GM18526 (cell line): ENCODE data around the gene ZNF438.

ENCODE experiments used
- POLR2A ChIP-seq: IDR thresholded peaks from 3 replicates; pipeline ENCODE4 v1.6.1; 2011; ENCODE audit not compliant: insufficient read length; ENCODE audit errors: extremely low read depth

Gene ZNF438

DNA sequence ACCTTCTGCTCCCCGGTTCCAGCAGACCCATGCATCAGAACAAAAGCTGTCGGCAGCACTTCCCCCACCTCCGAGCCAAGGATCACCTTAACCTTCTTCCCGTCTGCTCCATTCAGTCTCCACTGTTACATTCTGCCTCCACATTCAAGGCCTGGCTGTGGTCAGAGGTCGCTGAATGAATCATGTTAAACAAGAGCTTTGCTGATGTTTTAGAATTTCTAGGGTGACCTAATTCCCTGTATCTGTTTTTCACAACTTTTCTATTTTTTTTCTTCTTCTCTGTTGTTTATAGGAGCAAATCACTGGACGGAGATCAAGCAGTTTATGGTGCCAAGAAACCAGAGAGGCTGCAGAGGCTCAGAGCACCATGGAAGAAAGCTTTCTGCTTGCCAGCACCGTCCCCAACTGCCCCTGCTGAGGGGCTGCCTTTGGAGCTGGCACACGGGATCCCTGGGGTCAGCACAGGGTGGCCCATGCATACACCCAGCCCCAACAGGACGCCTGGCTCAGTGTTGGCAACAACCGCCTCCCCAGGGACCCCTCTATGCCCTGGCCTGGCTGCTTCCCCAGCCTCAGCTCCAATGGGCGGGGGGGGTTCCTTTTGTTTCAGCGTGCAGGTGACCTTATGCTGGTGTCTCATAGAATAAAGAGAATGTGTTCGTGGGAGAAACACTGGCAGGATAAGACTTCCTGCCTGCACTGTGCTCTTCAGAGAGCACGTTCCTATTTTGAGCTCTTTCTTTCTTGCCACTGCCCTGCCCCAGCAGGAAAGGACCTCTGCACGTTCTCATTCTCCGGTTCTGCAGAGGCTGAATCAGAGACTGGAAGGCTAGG is 219.4 kb downstream of the ZNF438 start:
- TF ChIP-seq POLR2A, result no peak

DNA sequence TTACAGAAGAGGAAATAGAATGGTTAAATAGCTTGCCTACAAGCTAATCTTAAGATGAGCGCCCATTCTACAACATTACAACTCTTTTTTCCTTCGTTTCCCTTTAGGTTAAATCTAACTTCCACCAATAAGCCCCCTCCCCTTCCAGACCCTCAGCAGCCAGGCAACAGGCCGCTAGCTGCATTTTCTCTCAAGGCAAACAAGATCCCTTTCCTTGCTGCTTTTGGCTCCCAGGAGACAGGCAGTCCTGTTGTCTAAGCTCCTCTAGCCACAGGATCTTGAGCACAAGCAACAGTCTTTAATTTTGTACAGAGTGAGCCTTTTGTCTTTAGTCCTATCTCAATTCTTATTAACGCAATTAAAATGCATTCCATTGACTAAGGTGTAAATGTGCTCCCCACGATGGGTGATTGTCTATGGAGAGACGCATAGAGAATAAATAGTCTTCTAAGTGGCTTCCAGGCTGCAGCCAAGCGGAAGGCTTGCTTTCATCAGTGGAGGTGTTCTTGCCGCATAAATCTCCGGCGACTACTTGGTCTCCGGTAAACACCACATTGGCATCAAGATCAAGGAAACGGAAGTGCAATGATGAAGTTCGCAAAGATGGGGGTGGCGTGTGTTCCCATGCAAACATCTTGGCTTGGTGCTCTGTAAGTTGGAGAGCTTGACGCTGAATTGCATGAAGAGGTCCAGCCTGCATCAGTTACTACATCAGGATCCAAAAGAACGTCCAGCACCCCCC is 220.2 kb downstream of the ZNF438 start:
- TF ChIP-seq POLR2A, result no peak

- TF ChIP-seq POLR2A, result no peak
Observed at GRCh38 chr10:30810416-30810815, 221.2 kb downstream of the ZNF438 start.

- no peak for TF ChIP-seq POLR2A
Observed at GRCh38 chr10:30806850-30807249, 224.8 kb downstream of the ZNF438 start.

DNA sequence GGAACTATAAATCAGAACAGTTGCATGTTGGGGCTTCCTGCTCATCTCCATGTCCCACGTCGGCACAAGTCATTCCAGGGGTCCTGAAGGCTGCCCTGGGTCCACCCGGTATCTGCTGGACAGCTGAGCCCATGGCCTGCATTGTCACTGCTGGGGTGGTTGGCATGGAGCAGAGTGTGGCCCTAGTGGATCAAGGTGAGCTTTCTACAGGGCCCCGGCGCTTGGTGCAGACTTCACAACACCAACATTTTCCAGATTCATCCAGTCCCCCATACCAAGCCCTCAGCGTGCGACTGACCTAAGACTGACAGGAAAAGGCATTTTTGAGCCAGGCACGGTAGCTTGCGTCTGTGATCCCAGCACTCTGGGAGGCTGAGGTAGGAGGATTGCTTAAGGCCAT is 226.6 kb downstream of the ZNF438 start:
- TF ChIP-seq POLR2A, result no peak

GRCh38 chr10:30804478-30805055 is 227.1 kb downstream of the ZNF438 start:
- no peak for TF ChIP-seq POLR2A

DNA sequence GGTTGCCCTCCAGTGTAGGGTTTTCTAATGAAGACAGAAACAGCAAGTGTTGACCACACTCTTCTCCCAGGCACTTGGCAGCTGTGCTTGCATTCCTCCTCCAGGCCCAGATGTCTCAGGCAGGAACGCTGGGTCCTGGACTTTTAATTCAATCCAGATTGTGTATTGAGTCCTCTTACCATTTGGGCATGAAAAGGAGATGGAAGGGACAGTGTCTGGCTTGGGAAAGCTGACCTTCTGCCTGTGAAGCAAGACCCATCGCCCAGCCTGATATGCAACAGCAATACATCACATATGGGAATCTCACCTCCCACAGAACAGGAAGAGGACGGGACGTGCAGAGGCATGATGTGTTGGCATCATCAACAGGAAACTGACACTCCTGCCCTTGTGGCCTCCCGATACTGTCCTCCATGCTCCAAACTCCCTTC is 227.8 kb downstream of the ZNF438 start:
- no peak for TF ChIP-seq POLR2A

- no peak for TF ChIP-seq POLR2A
Observed at GRCh38 chr10:30803058-30803457, 228.6 kb downstream of the ZNF438 start.

DNA sequence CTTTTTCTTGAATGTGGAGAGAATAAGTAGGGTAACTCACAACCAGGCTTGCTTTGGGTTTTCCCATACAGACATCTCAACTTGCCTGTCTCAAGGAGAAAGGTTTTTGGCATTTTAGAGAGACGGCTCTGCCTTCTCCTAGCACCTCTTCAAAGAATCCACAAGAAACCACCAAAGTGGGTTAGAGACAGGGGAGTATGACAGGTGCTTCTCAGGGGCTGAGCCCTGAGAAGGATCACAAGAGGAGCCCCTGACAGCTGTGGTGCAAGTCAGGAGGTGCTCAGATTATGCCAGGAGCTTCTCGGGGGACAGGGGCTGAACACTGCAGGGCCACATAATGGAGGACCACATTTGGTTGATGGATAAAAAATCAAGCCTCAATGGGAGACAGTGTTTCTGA is 231.3 kb downstream of the ZNF438 start:
- no peak for TF ChIP-seq POLR2A

GRCh38 chr10:30798646-30799185 is 232.9 kb downstream of the ZNF438 start:
- no peak for TF ChIP-seq POLR2A
